Esophagus muscularis mucosa (tissue), 3 donors: Measurements from ENCODE around the gene ESYT2.

Source experiments
- POLR2AphosphoS5 ChIP-seq, 2 donors: sonication (generic); formaldehyde crosslinking; IDR thresholded peaks; one replicate each; pipeline ENCODE4 v1.6.1; 2017; ENCODE audit warnings: antibody characterized with exemption in 2 of 2
- TF ChIP-seq, protein P1 (sequence below), 3 experiments: fragments of 200-600 bp in 2 of 3; fragments of 450-650 bp in 1 of 3; sonication (generic) in 2 of 3; IDR thresholded peaks; one replicate each; pipeline ENCODE4 v1.5.1; 2017 to 2019; ENCODE audit warnings: antibody characterized with exemption in 3 of 3, mild to moderate bottlenecking in 2 of 3, moderate library complexity in 1 of 3

DNA sequence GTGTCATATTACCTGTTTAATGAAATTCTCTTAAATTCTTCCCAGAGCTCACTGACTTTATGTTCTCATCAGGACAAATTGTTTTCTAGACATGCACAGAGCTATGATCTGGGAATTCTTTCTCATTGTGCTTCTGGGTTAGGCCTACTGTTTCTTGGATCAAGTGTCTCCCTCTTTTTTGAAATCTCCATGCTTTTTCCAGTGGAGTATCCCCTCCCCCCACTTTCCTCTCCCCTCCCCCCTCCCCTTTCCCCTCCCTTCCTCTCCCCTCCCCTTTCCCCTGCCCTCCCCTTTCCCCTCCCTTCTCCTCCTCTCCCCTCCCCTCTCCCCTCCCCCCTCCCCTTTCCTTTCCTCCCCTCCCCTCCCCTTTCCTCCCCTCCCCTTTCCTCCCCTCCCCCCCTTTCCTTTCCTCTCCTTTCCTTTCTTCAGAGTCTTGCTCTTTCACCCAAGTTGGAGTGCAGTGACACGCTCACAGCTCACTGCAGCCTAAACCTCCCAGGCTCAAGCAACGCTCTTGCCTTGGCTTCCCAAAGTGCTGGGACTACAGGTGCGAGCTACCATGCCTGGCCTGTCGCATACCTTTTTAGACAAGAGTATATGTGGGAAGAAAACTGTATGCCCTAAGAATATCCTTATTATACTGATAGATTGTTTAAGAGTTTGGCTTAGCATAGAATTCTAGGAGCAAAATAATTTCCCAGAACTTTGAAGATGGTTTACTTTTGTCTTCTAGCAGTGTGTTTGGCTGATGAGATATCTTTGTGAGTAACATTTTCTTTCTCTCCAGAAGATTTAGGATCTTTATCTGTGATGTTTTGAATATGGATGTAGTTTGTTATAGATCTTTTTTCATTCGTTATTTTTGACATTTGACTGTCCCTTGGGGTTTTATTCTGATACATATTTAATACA, 29.5 kb upstream of the ESYT2 start:
- TF ChIP-seq, protein P1, sequence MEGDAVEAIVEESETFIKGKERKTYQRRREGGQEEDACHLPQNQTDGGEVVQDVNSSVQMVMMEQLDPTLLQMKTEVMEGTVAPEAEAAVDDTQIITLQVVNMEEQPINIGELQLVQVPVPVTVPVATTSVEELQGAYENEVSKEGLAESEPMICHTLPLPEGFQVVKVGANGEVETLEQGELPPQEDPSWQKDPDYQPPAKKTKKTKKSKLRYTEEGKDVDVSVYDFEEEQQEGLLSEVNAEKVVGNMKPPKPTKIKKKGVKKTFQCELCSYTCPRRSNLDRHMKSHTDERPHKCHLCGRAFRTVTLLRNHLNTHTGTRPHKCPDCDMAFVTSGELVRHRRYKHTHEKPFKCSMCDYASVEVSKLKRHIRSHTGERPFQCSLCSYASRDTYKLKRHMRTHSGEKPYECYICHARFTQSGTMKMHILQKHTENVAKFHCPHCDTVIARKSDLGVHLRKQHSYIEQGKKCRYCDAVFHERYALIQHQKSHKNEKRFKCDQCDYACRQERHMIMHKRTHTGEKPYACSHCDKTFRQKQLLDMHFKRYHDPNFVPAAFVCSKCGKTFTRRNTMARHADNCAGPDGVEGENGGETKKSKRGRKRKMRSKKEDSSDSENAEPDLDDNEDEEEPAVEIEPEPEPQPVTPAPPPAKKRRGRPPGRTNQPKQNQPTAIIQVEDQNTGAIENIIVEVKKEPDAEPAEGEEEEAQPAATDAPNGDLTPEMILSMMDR (IDR thresholded peaks at IDR 0.05) = no peak
- TF ChIP-seq POLR2AphosphoS5 (IDR thresholded peaks at IDR 0.05) = no peak
